Activated T-cell treated with anti-CD3 and anti-CD28 coated beads, Interleukin-2, amount 50 U/mL, for 24 hours (primary cell): ENCODE data around the gene WSB2.
"Not testable (repeated sequence)": the region's sequence is repeated elsewhere in the genome, so short reads cannot be mapped to it uniquely, and the experiment has no call there.

ENCODE experiments used
- DNase-seq: peaks from one replicate; pipeline ENCODE4 v3.0.0-alpha.2; 2020
- H3K27ac Mint-ChIP-seq: 2 replicates; pipeline ENCODE4 v1.8.0; 2020; ENCODE audit warnings: mild to moderate bottlenecking, mixed read lengths
- H3K27me3 Mint-ChIP-seq: 2 replicates; pipeline ENCODE4 v1.8.0; 2020; ENCODE audit warnings: mixed read lengths
- H3K36me3 Mint-ChIP-seq: 2 replicates; pipeline ENCODE4 v1.8.0; 2020; ENCODE audit warnings: low read depth, mixed read lengths
- H3K4me1 Mint-ChIP-seq: 2 replicates; pipeline ENCODE4 v1.8.0; 2020; ENCODE audit warnings: low read depth, mixed read lengths
- H3K4me3 Mint-ChIP-seq: 2 replicates; pipeline ENCODE4 v1.8.0; 2020; ENCODE audit warnings: mild to moderate bottlenecking, moderate library complexity, mixed read lengths
- H3K9me3 Mint-ChIP-seq: 2 replicates; pipeline ENCODE4 v1.8.0; 2020; ENCODE audit warnings: mixed read lengths

The WSB2 gene

GRCh38 chr12:118011377-118011776 is 49.6 kb downstream of the WSB2 start:
- H3K4me3 Mint-ChIP-seq, result no peak overlapping the region
- H3K9me3 Mint-ChIP-seq, result no peaks in the 10 kb centered on the region
- H3K36me3 Mint-ChIP-seq, result no peaks in the 10 kb centered on the region
- no peak overlapping the region for H3K27ac Mint-ChIP-seq
- no peak for DNase-seq
- H3K4me1 Mint-ChIP-seq, result peaks cover 7% of the 10 kb centered on the region
- peaks cover 2% of the 10 kb centered on the region for H3K27me3 Mint-ChIP-seq

- Mint-ChIP-seq H3K27me3 (peaks cover 2% of the 10 kb centered on the region), H3K36me3 (no peaks in the 10 kb centered on the region), H3K4me3 (no peak overlapping the region), H3K9me3 (no peaks in the 10 kb centered on the region), H3K4me1 (peaks cover 2% of the 10 kb centered on the region), H3K27ac (no peak overlapping the region)
- DNase-seq, result no peak
These were observed 50.1 kb downstream of the WSB2 start for GRCh38 chr12:118010903-118011302.

GRCh38 chr12:117999806-118000205 is 61.2 kb downstream of the WSB2 start:
- H3K27ac Mint-ChIP-seq, result not testable (repeated sequence)
- H3K9me3 Mint-ChIP-seq, result peaks cover 14% of the 10 kb centered on the region

DNA sequence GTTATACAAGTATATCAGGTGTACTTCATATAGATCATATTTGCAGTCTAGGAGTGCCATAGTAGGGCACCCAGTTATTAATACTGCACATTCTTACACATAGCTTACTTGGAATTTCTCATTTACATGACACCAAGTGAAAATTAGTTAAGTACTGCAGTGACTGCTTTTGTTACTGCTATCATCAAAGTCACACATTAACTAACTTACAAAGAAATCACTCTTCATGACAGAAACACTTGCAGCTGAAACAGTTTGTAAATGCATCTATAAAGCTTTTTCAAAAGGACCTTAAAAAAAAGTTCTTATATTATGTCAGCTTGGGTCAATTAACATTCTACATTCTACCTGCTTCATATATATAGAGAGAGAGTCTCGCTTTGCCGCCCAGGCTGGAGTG is 62.3 kb downstream of the WSB2 start:
- H3K36me3 Mint-ChIP-seq, result no peaks in the 10 kb centered on the region

More at GRCh38 chr12:117999806-118000205, 61.2 kb downstream of the WSB2 start:
- DNase-seq, H3K4me1 Mint-ChIP-seq, H3K36me3 Mint-ChIP-seq, H3K27me3 Mint-ChIP-seq, H3K4me3 Mint-ChIP-seq: not testable (repeated sequence)

DNA sequence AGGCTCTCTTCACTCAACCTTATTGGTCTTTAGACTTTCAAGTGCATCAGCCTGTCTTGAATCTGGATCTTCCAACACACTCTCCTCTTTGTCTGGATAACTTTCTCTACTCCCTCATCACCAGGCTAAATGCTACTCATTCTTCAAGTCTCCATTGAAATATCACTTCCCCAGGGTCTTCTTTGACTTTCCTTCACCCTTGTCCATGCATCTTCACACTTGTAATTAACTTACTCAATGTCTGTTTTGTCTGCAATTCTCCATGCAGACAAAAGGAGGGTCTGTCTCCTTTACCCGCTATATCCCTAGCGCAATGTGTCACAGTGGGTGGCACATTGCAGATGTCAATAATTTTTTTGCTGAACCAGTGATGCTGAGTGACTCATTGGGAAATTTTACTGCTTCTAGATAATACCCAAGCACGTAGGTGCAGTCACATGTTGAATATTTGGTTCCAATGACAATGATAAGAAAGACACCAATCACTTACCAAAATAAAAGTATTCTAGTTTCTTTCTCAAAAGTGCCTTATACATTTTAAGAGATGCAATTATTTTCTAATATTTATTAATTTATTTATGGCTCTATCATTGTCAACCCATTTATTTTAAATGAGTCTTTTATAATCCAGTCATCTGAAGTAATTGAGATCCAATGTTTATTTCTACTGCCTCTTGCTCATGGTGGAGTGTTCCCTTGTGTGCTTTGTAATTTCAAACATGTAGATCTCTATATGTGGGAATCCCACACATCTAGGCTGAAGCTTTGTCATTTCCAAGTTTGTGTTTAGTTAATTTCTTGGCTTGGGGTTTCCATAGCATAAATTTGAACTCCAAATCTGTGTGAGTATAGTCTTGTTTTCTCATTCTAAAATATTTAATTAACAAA is 66.2 kb downstream of the WSB2 start:
- H3K36me3 Mint-ChIP-seq, result no peaks in the 10 kb centered on the region
- H3K4me3 Mint-ChIP-seq, result no peak overlapping the region
- peaks cover 10% of the 10 kb centered on the region for H3K27me3 Mint-ChIP-seq
- no peak overlapping the region for H3K27ac Mint-ChIP-seq
- peaks cover 11% of the 10 kb centered on the region for H3K4me1 Mint-ChIP-seq
- DNase-seq, result no peak
- peaks cover 7% of the 10 kb centered on the region for H3K9me3 Mint-ChIP-seq

More for the DNA sequence above, 62.3 kb downstream of the WSB2 start:
- peaks cover 8% of the 10 kb centered on the region for H3K27me3 Mint-ChIP-seq
- no peak overlapping the region for H3K27ac Mint-ChIP-seq
- peaks cover 14% of the 10 kb centered on the region for H3K9me3 Mint-ChIP-seq
- H3K4me3 Mint-ChIP-seq, result no peak overlapping the region
- DNase-seq, result no peak
- H3K4me1 Mint-ChIP-seq, result peaks cover 15% of the 10 kb centered on the region

DNA sequence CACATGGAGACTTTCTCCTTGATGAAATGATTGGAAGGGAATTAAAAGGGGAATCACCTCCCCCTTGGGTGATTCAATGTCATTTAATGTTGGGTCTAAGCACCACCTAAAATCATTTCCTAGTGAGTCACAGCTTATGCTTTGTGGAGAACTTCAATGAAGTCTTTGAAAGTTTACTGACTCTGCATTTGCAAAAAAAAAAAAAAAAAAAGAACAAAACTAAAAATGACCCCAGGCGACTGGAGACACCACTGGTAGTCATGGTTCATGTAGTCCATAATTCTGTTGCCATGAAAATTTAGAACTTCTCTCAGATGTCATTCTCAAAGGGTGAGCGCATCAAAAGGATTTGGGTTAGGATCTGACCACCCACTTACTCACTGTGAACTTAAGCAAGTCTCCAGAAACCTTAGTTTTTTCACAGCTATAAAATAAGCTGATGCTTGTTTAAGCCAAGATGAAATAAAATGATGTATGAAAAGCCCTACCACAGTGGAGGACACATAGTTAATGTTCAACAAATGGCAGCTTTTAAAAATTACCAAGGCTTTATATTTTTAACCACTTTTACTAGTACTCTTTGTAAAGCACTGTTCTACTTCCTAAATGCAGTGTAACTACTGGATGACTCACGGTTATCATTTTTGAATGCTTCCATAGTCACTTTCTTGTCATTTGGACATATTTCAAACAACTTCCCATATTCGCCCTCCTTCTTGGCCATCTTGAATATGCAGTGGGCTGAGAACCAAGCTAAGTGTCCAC is 74.1 kb downstream of the WSB2 start:
- DNase-seq, result no peak
- Mint-ChIP-seq H3K36me3 (no peaks in the 10 kb centered on the region), H3K27ac (peak overlapping the region; percentile 27), H3K4me1 (peaks cover 7% of the 10 kb centered on the region), H3K9me3 (peaks cover 4% of the 10 kb centered on the region), H3K27me3 (peaks cover 11% of the 10 kb centered on the region), H3K4me3 (no peak overlapping the region)

- peaks cover 11% of the 10 kb centered on the region for H3K27me3 Mint-ChIP-seq
- no peak for DNase-seq
- no peaks in the 10 kb centered on the region for H3K36me3 Mint-ChIP-seq
- no peak overlapping the region for H3K27ac Mint-ChIP-seq
- H3K4me3 Mint-ChIP-seq, result no peak overlapping the region
- peaks cover 4% of the 10 kb centered on the region for H3K9me3 Mint-ChIP-seq
- H3K4me1 Mint-ChIP-seq, result peaks cover 7% of the 10 kb centered on the region
These were observed 75.8 kb downstream of the WSB2 start for GRCh38 chr12:117985182-117985581.
